Lung microvascular endothelial cell (primary cell): ENCODE data around the gene PDE4D. TPM values are rescaled to one million over a fixed set of nuclear protein-coding genes. Genes with fewer than 3 reads are reported as not detected.
"Not testable (repeated sequence)": the region's sequence is repeated elsewhere in the genome, so short reads cannot be mapped to it uniquely, and the experiment has no call there.

Experiments used
- DNase-seq, 2 donors: peaks; one replicate each; pipeline versions ENCODE4 v3.0.0 to v3.0.0-alpha.2; 2010; ENCODE audit warnings: low read depth in 2 of 2
- total RNA-seq: library from RNA; depleted of rRNA; stranded (reverse); fragments of >200 nt; gene quantifications from 2 replicates; pipeline ENCODE4 v1.2.1, GENCODE V29; 2014

The PDE4D gene
- total RNA-seq, 1 donor from 2014 or later: 23.8 TPM

DNA sequence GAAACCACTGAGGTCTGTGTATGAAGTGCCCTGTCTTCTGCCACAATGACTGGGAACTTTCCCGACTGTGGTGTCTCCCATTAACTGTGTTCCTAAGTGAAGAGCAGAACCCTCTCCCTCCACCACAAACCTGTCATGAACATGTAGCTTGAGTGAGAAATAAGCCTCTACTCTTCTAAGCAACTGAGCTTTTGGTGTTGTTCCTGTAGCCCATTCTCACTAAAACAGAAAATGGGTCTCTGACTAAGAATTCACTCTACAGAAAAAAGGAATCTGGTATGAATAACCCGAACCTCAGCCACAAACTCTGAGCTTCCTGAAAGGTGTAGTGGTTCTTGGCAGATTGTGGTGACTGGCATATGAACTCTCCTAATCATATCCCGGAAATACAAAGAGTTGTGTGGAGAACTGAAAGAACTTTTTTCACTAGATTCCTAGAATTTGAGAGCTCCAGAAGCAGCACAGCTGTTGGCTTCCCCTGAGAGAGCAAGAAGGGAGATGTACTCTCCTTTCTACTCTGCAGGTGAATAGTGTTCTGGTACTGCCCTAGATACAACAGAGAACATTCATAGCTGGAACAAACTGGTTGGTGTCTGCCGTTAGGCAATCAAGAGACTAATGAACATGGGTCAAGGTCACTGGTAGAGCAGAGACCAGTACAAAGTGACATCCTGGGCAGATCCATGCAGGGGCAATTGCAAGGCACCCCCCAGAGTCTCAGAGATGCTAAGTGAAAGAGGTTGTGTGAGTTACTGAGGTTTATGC lies 283.8 kb downstream of the PDE4D start:
- peak in 1 of 2 donors; percentile 22 for DNase-seq

DNA sequence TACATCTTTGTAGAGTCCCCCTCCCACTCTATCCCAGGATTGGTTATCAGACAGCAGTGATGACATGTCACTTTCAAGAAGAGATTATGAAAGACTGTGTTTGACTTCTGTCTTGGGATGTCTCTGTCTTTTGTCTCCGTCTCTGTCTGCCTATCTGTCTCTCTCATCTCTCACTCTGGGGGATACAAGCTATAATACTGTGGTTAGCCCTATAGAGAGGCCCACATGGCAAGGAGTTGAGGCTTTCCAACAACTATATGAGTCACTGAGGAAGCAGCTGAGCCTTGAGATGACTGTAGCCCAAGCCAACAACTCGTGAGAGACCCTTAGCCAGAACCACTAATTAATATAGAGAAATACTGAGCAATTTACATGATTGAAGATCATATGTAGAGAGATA lies 284.8 kb downstream of the PDE4D start:
- peak in 1 of 2 donors; percentile 64 for DNase-seq

DNA sequence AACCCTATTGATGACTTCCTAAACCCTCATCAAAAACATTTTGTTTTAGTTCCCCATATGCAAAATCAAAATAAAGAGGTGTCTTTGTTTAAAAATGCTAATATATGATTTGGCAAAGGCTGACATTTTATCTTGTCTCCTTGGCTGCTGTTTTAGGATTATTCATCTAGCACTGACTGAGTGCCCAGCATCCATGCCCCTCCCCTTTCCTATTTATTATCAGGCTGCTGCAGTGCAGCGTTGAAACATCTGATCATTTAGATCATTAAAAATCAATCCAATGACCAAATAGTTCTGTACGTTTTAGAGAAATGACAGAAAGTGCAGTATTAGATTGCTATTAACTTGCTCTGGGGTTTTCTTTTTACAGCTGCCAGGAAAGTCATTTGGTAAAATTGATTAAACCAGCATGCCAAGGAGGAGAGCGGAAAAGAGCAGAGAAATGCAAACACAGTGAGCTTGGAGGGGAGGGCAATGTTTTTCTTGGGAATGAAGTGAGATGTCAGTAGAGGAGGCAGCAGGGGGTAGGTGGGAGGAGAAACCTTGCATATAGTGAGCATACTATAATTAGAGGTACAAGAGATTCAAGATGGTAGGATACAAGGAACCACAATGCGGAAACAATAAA lies 286.3 kb downstream of the PDE4D start:
- DNase-seq: peak in 1 of 2 donors; percentile 16

DNA sequence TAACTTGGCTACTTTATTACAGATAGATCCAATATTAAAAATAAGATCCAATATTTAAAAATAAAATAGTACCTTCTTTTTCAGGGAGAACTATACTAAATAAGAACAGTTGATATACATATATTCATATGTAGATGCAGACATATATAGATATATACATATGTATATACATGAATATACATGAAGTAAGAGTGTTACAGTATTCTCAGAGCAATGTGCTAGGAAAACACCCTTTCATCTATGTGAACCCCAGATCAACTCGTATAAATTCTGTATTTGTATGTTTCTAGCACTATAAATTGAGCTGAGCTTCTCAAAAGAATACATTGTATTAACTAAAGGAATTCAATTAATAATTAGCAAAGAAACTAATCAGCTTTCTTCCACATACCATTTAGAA lies 287.6 kb downstream of the PDE4D start:
- no peak for DNase-seq

DNA sequence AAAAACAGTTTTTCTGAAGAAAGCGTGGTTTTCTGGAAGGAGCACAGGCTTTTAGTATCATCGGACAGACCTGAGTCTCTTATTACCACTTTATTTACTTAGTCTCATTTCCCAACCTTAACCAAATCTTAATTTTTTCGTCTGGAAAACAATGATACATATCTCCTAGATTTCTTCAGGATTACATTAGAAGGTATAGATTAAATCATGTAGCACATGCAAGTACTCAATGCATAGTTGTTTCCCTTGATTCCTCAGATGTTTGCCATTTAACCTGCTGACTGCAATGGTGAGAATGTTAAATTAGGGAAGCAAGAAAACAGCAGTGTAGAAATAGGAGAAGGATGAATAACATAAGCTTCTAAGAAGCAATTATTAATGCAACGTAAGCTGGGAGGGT lies 289.4 kb downstream of the PDE4D start:
- DNase-seq: no peak

DNA sequence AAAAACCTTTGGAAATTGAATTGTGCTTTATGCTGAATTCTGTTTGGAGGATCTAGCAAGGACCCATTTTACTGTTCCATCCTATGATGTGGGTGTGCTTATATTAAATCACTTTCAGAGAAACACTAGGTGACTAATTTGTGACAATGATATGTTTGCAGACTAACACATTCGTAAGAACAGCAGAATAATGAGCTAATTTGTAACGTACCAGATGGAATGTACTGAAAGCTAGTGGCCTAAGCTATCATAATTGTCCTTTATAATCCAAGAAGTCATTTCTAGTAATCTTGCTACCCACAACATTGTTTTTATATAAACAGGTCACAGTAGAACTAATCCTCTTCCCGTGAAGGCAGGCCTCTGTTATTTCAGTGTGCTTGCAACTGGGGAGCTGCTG lies 292.5 kb downstream of the PDE4D start:
- no peak for DNase-seq

DNA sequence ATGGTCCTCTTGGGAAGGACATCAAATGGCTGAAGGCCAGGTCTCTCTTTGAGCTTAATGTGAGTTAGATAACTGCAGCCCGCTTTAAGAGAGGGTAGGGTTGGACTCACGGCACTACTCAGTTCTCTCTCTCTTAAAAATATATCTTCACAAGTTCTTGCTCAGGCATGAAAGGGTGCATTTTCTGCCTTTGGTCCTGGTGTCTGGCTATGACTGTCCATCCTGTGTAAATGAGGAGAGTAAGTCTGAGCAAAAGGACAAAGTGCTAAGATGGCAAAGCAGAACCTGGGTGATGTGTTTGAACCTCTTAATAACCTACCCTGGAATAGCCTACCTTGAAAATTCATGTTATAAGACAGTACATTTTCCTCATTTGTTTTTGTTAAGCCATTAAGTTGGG lies 293.4 kb downstream of the PDE4D start:
- no peak for DNase-seq

DNA sequence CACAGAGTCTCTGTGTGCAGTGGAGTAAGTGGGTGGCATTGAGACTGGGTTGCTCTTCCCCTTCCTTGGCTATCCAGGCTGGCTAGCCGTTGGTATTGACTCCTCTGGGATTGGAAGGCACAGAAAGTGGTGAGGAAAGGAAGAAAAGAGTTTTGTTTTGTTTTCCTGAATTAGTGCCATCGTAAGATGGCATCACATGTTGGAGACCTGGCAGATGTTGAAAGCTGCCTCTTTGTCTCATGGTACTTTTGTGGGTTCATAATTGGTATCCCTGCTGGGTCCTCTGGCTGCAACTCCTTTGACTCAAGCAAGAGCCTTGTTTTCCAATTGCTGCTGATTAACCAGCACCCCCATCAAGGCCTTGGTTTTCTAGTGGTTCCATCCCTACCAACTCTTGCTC lies 293.8 kb downstream of the PDE4D start:
- DNase-seq: no peak

DNA sequence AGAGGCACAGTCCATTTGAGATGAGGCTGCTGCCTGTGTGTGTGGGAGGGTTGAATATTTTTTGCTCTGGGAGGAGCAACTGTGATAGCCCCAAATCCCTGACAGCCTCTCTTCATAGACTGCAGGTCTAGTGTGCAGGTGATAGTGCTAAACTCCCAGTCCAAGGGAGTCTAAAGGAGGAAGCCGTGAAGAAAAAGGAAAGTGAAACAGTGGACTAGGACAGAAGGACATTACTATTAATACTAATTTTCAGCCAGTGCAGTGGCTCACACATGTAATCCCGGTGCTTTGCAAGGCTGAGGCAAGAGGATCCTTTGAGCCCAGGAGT lies 295.0 kb downstream of the PDE4D start:
- DNase-seq: peak; percentile 16 to 31

DNA sequence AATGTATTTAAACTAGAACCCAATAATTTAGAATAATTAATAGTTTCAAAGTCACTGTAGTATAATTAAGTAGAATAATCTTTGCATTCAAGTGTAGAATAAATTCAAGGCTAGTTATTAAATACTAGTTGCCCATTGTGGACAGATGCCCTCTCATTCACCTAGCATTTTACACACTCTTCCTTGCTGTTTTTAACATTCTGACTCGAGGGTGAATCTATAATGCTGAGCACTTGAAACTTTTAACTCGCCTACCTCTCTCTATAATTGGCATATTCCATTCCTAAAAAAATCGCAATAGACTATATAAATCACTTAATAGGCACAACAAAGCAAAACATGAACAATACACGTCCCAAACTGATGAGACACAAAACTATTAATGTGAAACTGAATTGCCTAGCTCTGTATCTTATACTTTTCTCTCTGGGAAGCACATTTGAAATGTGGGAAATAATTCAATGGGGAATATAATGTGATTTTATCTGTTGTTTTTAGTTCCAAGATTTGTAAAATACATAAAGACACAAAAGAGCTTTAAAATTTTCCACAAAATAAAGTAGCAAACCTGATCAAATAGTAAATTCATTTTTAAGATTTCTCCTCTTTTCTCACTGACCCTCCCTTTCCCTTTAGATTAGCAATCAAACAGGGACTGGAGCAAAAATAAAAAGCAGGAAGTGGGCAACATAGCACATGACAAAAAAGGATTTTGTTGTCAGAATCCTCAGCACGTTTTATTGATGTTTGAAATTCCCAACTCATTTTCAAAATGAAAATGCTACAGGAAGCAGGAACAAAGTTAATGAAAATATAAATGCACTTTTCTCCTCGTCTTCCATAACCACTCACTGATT lies 295.6 kb downstream of the PDE4D start:
- peak; percentile 5 to 12 for DNase-seq

DNA sequence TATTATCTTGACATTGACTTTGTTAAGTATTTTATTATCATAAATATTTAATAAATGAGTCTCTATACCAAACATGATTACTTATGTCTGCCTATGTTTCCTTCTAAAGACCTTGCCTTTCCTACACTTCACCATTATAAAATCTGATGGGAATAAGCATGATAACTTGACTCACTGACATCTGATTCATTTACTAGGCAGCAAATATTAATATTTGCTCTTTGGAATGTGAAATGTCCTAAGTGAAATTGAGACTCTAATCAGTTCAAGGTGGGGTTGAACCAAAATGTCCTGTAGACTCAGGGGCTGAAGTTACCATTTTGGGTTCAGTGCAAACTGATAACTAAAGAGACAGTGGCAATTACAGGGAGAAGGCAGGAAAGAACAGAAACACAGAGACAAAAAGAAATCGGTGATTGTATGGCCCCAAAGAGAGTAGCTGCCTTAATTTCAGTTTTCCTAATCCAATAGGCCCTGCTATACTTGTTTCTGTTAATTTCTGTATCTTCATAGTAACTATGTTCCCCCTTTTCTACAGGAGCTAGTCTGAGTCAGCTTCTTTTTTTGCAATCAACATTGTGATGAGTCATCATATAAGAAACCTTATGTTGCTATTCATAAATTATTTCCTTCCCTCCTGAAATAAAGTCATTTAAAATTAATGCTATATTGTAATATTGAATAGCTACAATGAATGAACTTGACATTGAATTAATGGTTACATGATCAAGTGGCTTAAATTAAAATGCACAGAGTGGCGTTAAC lies 296.8 kb downstream of the PDE4D start:
- DNase-seq: peak; percentile 19 to 69

DNA sequence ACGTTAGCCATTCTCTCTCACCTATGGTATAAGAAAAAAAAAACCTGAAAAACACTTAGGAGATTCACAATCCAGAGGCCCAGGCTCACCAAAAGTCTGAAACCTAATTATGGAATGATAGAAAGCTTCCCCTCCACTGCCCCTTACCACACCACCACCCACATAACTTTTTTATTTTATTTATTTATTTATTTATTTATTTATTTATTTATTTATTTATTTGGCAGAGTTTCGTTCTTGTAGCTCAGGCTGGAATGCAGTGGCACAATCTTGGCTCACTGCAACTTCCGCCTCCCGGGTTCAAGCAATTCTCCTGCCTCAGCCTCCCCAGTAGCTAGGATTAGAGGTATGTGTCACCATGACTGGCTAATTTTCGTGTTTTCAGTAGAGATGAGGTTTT lies 299.4 kb downstream of the PDE4D start:
- DNase-seq: not testable (repeated sequence)

DNA sequence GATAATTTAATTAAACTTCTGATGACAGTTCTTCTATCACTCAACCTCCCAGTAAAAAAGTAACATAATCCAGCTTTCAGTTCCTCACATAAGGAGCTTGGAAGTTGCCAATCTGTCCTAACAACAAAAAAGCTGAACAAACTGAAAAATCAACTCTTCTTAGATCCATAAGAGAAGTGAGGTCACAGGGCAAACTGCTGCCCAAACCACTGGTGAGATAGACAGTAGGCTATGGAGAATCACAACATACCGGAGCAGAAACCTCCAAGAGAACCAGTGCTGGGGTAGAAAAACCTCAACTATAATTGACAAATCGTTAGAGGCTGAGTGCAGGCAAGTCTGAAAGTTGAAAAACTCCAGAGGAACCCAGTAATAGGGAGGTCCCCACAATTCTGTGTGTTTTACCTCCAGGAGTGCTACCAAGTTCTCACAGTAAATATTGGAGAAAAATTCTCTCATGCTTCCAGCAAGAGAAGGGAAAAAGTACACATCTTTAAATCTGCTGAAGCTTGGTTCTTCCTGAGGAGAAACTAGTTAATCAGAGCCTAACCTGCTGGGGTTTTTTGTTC lies 300.0 kb downstream of the PDE4D start:
- no peak for DNase-seq

DNA sequence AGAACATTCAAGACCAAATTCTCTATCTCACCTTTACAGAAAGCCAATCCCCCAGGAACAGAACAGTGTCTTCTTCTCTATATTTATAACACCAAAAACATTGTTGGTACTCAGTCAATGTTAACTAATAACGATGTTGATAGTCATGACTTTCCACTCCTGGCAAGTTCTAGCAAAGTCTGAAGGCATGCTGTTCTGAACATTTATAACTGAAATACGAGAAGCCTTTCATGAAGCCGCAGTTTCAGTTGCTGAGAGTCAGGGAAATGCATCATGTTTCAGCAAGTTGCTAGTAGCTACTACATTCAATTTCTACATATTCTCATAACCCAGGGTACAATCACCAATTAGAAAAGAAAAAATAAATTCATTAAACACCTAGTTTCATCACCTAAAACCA lies 301.4 kb downstream of the PDE4D start:
- DNase-seq: no peak

DNA sequence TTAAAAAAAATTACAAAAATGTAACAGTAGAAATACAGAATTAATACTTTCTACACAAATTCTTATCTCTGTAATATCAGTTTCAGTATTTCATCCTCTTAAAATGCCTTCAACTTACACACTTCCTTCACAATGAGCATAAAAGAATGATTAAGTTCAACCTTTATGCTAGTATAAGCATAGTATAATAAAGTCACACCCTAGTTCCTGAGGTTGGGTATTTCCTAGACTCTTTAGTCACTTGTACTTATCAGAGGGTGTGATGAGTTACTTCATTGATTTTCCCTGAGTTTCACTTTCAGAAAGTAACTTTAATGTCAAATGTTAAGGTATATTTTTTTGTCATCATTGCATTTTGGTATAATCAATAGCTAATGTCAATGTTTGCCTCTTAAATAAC lies 302.4 kb downstream of the PDE4D start:
- no peak for DNase-seq

DNA sequence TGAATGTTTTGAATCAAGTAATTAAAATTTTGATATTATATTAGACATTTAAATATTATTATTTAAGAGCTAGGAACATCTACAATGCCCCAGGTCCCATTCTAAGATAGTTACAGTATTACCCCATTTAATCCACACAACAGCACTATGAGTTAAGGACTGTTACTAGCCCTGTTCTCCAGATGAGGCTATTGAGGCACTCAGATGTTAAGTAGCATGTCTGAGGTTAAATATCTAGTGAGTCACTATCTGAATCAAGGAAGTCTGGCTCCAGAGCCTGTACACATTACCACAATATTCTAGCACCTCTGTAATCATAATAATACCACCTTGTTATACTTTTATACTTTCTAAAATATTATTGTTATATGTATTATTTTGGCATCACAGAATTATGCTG lies 304.6 kb downstream of the PDE4D start:
- peak in 1 of 2 donors; percentile 66 for DNase-seq

DNA sequence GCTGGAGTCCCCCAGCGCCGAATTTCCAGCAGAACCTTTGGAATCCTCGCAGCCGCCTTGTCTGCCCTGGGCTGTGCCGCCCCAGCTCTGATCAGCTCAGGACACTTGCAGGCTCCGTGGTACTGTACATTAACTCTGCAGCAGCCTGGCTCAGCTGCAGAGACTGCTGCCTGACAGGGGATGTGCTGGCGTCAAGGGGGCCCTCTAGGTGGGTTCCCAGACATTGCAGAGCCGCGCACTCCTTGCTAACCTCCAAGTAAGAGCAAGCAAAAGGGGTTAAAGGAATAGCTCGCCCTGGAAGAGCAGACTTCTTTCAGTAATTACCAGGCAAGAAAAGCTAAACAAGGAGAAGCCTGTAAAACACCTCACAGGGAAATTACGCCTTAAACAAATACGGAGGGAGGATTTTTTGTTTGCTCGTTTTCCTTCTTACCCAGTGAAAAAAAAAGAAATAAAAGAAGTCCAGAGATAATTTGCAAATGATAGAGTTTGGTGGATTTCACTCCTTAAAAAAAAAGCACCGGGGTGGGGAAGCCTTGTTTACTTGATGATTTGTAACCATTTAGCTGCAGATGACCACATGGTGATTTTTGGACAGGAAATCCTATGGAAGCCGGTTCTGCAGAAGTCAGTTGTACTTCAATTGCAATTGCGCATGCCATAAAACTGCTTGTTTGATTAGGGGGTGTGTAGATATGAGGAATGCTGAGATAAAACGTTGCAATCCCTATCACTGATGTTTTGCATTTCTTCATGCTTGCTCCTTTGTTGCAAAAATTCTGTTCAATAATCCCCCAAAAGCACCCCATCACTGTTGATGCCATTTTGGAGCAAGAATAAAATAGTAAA lies 305.8 kb downstream of the PDE4D start:
- DNase-seq: peak; percentile 18 to 70

DNA sequence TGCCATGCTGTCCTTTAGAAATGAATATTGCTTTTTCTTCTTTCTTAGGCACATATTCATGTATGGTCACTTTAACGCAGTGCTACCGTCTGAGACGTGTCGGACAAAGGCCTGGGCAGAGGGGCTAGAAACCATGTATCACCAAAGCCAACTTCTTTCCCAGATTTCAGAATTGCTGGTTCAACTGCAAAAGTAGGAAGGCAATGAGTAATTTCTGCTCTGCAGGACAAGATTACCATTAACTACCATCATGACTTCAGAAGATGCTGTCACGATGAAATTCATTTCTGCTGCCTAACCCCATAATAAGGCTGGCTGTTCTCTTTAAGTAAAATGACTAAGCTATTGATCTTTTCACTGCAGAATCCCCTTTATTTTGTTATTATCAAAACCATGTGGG lies 306.7 kb downstream of the PDE4D start:
- DNase-seq: no peak

DNA sequence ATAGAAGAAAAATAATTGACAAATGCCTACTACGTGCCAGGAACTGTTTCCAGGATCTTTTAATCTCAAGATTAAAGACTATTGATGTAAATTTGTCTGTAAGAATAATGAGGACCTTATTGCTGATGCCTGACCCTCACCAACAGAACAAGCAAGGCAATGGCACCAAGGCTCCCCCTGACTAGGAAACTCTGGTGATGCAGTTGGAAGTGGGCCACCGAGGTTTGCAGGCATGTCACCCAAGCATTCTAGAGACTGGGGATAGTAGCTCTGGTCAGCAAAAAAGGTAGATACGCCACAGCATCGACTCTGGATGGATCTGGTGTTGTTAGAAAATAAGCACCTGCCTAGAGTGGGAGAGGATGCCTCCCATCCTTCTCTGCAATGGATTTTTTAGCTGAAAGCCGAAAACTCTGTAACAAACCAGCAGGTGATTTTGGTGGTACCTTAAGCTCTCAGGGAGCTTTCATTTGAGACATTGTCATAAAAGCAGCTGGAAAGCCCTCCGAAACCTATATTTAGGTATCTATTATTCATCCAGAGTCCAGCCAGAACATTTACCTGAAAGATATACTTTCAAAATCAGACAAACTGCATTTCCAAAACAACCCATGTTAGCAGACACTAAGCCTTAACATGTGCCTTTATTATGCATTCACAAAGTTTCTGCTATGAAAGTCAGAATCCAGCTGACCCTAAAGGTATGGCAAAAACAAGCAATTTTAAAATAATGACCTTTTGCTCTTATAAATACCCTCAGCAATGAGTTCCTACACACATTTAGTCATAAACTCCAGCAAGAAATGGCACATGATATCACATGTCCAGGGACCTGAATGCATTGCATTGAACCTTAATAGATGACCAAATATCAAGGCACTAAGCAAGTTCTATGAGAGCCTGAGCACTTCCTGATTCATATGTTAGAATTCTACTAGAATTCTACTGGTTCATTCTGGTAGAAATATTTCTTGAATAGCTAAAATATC lies 308.4 kb downstream of the PDE4D start:
- no peak for DNase-seq
